ENCODE measurements around the gene TRIO. TPM values are rescaled to one million over a fixed set of nuclear protein-coding genes. Genes with fewer than 3 reads are reported as not detected.

TRIO gene
- total RNA-seq, 1 donor from 2014 or later, result 170 TPM

DNA sequence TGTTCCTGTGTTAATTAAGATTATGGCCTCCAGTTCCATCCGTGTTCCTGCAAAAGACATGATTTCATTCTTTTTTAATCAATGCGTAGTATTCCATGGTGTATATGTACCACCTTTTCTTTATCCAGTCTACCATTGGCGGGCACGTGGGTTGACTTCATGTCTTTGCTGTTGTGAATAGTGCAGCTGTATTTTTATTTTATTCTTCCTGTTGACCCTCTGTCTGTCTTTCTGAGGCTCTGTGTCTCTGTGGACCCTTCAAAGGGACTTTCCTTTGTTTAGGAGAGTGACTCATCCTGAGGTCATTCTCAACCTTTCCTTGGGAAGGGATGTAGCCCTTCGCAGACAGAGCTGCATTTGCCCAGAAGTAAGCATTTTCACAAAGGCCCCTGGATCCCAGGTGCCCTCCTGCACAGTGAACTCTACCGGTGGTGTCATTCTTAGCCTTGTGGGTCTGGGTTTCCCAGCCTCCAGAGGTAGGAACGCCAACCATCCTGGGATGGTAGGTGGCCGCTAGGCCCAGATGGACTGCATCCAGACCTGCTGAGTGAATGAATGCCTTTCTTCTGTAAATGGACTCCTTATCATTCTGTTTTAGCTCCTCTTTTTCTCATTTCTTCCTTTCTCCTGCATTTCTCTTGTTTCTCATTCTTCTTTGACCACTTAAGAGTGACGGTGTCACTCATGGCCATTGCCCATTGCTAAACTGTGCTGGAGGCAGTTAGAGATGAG lies 22.4 kb downstream of the TRIO start:
- TF ChIP-seq, protein P1, sequence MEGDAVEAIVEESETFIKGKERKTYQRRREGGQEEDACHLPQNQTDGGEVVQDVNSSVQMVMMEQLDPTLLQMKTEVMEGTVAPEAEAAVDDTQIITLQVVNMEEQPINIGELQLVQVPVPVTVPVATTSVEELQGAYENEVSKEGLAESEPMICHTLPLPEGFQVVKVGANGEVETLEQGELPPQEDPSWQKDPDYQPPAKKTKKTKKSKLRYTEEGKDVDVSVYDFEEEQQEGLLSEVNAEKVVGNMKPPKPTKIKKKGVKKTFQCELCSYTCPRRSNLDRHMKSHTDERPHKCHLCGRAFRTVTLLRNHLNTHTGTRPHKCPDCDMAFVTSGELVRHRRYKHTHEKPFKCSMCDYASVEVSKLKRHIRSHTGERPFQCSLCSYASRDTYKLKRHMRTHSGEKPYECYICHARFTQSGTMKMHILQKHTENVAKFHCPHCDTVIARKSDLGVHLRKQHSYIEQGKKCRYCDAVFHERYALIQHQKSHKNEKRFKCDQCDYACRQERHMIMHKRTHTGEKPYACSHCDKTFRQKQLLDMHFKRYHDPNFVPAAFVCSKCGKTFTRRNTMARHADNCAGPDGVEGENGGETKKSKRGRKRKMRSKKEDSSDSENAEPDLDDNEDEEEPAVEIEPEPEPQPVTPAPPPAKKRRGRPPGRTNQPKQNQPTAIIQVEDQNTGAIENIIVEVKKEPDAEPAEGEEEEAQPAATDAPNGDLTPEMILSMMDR (conservative IDR thresholded peaks at IDR 0.05; ENCODE audit: low read depth, low read length), result no peak
- DNase-seq (ENCODE audit: low read depth), result no peak
- H3K4me3 ChIP-seq (ENCODE audit: low read depth, low read length), result no peak overlapping the region

GRCh38 chr5:14166437-14166836 lies 23.3 kb downstream of the TRIO start:
- no peak for DNase-seq (ENCODE audit: low read depth)
- TF ChIP-seq, protein P1 (conservative IDR thresholded peaks at IDR 0.05; ENCODE audit: low read depth, low read length), result no peak
- no peak overlapping the region for H3K4me3 ChIP-seq (ENCODE audit: low read depth, low read length)

- H3K4me3 ChIP-seq (ENCODE audit: low read depth, low read length), result no peak overlapping the region
- TF ChIP-seq, protein P1 (conservative IDR thresholded peaks at IDR 0.05; ENCODE audit: low read depth, low read length), result no peak
- DNase-seq (ENCODE audit: low read depth), result no peak
Measured at GRCh38 chr5:14167211-14167845, 24.2 kb downstream of the TRIO start.

DNA sequence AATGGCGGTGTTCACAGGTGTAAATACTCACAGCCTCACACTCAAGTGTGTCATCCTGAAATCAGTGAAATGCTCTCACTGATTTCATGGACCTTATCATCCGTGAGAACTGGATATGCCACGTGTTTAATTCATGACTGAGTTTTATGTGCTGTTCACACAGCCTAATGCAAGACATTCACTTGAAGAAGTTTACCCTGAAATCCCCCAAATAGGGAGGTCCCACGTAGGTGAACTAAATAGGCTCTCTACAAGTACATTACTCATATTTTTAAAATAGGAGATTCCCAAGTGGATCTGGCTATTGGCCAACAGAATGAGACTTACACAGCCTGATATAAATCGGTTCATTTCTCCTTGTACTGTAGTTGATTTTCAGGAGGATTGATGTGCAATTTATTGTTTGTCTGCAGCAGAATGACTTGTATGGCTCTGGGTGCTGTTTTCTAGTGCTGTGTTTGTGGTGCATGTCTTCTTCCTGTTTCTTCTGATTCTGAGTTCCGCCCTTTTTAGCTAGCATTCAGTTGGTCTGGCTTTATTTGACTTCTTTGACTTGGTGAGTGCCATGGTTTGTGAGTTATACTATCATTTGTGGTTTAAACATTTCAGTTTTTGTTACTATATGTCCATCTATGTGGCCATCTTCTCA lies 25.1 kb downstream of the TRIO start:
- H3K4me3 ChIP-seq (ENCODE audit: low read depth, low read length), result no peak overlapping the region
- TF ChIP-seq, protein P1 (conservative IDR thresholded peaks at IDR 0.05; ENCODE audit: low read depth, low read length), result no peak
- DNase-seq (ENCODE audit: low read depth), result no peak

DNA sequence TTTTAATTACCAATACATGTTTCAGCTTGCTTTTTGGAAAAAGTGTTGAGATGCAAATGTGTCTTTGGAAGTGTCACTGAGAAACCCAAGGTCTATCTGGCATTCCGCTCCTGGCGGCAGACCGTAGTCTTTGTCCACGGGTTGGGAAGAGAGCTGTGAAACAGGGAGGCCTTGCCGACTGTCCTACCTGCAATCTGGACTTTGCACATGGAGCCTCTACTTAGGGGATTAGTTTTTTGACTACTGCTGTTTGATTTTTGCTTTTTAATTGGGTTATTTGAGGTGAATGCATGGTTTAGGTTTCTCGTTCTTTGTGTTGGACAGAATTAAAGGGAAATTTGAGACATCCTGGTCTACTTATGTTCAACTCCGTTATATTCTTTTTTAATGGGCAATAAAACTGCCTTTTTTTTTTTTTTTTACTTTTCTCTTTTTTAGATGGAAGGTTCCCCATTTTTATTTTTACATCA lies 25.7 kb downstream of the TRIO start:
- no peak for DNase-seq (ENCODE audit: low read depth)
- TF ChIP-seq, protein P1 (conservative IDR thresholded peaks at IDR 0.05; ENCODE audit: low read depth, low read length), result no peak
- H3K4me3 ChIP-seq (ENCODE audit: low read depth, low read length), result no peak overlapping the region

DNA sequence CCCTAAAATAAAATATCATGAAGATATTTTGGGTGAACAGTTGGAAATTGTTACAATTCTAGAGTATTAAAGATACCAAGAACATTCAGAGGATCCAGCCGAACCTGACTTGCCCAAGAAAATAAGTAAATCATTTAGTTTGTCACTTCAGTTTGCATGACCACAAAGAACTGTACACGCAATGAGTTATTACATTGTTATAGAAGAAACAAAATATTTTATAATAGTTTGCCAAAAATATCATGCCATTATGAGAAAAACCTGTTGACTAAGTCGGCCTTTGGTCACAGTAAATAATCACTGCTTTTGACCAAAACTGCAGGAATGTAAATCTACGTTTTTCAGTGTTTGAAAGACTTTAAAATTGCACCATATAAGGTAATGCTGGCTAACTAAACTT lies 27.9 kb downstream of the TRIO start:
- no peak overlapping the region for H3K4me3 ChIP-seq (ENCODE audit: low read depth, low read length)
- DNase-seq (ENCODE audit: low read depth), result no peak
- TF ChIP-seq, protein P1 (conservative IDR thresholded peaks at IDR 0.05; ENCODE audit: low read depth, low read length), result no peak
